Measurements from ENCODE around the gene POP4.

Gene POP4

DNA sequence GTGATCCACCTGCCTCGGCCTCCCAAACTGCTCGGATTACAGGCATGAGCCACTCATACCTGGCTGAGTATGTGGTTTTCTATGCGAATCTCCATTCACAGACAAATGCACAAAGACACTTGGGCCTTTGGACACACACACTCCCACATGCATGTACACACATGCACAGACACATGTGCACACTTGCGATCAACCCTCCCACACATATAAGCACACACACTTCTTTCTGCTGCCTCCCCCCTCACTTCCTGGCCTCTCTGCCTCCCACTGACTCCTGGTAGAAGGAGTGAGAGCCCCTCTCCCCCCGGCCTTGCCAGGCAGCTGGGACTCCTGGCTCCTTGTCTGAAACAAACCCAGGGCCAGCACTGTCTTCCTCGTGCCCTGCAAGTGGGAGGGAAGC, 29.9 kb downstream of the POP4 start:
- no peak for DNase-seq

DNA sequence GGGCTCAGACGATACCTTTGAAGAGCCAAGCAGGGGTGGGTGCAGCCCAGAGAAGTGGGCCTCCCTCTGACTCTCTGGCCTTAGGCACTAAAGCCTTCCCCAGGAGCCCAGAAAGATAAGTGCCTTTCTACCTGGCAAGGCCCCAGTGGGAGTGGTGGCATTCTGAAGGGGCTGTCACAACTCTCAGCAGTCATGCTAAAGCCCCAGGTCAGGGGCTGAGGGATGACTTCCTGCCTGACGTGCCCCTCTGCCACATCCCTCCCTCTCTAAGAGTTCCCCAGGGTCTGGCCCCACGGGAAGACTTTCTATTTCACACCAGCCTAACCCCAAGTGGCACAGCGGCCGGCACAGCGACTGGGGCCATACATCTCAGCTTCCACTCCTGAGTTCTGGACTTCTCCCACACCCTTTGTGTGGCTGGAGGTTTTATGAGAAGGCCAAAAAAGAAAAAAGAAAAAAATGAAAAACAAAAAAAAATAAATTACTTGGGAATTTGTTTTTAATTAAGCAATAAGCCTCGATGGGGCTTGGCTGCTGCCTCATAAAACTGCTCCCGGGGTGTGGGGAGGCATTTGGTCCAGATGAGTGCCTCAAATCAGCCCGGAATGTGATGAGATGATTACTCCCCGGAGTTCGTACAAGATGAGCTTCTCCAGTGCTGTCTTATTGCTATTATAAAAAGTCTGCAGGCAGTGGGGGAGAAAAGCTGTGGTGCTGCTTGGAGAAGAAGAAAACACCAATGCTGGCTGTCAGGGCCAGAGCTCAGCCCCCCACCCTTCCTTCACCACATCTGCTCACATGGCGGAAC, 30.7 kb downstream of the POP4 start:
- no peak for DNase-seq

DNA sequence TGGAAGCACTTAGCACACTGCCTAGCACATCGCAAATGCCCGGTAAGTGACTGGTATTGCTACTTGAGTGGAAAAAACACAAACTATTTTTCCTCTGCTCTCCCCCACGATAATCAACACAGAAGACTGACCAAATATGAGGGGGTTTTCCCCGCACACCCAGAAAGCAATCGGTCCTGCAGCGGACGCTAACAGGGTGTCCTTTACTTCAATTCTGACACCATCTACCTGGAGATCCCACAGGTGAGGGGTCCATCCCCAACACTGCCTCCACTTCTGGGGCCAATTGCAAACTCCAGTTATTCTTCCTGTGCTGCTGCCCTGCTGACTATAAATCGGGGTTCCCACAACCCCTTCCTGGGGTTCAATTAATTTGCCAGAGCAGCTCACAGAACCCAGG, 33.0 kb downstream of the POP4 start:
- DNase-seq = no peak

DNA sequence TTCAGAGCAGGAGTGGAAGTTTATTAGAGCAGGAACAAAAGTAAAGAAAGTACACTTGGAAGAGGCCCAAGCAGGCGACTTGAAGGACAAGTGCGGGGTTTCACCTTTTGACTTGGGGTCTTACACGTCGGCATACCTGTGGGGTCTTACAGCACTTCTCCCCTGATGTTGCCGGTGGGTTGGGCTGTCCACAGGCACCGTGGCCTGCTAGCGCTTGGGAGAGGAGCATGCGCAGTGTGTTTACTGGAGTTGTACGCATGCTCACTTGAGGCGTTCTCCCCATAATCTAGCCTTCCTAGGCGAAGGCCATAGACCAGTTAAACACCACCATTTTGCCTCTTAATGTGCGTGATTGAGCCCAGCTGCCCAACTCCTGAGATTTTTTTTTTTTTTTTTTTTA, 34.1 kb downstream of the POP4 start:
- DNase-seq = no peak

DNA sequence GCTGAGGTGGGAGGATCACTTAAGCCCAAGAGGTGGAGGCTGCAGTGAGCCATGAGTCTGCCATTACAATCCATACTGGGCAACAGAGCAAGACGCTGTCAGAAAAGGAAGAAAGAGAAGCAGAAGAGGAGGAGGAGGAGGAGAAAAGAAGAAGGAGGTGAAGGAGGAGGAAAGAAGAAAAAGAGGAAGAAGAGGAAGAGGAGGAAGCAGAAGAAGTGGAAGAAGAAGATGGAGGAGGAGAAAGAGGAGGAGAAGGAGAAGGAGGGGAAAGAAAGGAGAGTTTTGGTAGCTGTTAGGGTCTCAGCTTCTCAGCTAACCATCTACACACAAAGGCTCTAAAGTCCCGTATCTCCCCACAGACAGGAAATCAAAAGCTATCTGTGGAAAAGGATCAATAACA, 35.5 kb downstream of the POP4 start:
- DNase-seq = no peak

DNA sequence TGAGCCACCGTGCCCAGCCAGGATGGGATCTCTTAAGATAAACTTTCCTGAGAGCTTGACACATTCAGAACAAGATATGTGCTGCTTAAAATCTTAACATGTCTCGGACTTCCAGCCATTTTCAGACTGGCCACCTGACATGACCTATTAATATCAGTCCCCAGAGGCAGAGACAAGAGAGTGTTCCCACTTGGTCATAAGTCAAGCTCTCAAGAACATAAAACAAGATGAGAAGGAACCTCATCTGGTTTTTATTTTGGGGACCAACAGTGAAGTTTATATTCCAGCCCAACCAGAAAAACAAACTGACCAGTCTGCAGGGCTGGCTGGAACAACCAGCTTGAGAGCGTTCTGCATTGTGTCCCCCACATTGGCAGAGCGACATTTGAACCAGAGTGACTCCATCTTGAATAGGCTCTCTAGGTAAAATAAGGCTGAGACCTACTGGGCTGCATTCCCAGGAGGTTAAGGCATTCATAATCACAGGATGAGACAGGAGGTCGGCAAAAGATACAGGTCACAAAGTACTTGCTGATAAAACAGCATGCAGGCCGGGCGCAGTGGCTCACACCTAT, 37.4 kb downstream of the POP4 start:
- no peak for DNase-seq

DNA sequence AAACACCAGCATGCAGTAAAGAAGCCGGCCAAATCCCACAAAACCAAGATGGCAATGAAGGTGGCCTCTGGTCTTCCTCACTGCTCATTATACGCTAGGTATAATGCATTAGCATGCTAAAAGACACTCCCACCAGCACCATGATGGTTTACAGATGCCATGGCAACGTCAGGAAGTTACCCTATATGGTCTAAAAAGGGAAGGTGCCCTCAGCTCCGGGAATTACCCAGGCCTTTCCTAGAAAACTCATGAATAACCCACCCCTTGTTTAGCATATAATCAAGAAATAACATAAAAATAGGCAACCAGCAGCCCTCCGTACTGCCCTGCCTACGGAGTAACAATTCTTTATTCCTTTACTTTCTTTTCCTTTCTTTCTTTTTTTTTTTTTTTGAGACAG, 38.1 kb downstream of the POP4 start:
- DNase-seq = no peak

DNA sequence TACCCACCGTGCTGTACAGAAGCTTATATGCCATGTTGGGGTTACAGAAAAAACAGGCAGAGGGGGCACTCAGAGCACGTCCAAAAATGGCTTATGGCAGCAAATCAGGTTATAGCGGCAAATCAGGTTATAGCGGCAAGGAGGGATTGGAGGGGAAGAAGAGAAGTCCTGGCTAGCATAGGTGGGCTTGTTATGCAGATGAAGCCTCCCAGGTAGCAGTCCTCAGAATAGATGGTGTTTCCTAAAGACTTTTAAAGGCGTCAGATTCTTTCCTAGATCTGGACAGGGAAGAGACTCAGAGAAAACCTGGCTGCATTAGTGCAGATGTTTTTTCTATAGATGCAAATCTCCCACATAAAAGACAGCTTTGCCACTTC, 39.4 kb downstream of the POP4 start:
- DNase-seq = no peak

DNA sequence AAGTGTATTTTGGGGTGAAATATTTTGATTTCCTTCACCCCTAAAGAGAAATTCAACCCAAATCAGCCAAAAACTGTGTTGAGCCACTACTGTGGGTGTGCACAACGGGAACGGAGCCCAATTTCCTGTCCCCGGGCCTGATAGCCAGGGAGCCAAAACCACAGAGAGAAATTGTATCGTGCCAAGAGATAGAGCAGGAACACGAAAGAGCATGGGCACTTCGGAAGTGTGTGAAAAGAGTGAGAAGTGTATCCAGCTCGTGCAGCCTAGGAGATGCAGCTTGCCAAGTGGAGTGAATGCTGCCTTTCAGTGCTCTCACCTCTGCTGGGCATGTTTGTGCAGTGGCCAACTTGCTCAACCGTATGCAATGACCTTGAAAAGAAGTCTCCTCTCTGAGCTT, 39.8 kb downstream of the POP4 start:
- DNase-seq = no peak

DNA sequence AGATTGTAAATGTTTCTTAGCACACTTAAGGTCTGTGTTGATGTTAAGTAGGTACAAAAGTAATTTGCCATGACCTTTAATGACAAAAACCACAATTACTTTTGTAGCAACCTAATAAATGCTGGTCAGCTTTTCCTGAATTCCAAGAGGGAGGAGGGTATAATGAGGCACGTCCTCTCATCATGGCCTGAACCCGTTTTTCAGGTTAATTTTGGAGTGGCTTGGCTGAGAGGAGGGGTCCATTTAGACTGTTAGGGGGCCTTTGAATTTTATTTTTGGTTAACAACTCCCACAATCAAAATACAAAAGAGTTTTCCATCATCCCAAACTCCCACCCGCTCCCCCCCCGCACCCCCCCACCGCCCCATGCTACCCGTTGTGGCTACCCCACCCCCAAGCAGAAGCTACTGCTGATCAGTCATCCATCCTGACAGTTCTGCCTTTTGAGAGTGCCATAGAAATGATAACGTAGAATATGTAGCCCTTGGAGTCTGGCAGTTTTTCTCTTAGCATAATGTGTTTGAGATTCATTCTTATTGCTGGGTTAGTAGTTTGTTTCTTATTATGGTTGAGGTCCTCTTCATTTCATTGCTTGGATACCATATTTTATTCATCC, 44.8 kb downstream of the POP4 start:
- DNase-seq = no peak

DNA sequence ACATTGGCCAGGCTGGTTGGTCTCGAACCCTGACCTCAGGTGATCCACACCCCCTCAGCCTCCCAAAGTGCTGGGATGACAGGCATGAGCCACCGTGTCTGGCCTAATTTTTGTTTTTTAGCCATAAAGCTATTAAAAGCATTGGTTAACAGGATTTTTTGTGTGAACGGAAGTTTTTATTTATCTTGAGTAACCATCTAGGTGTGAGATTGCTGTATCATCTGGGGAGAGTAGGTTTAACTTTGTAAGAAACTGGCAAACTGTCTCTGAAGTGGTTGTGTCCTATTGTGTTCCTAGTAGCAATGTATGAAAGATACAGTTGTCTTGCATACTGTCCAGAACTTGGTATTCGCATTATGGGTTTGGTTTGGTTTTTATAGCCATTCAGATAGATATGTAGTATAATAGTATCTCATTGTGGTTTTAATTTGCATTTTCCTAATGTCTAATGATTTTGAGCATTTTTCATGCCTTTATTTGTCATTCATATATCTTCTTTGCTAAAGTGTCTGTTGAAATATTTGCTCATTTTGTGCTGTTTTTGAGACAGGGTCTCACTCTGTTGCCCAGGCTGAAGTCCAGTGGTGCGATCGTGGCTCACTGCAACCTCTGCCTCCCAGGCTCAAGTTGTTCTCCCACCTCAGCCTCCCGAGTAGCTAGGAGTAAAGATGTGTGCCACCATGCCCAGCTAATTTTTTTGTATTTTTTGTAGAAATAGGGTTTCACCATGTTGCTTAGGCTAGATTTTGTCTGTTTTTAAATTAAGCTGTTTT, 45.7 kb downstream of the POP4 start:
- DNase-seq = no peak

DNA sequence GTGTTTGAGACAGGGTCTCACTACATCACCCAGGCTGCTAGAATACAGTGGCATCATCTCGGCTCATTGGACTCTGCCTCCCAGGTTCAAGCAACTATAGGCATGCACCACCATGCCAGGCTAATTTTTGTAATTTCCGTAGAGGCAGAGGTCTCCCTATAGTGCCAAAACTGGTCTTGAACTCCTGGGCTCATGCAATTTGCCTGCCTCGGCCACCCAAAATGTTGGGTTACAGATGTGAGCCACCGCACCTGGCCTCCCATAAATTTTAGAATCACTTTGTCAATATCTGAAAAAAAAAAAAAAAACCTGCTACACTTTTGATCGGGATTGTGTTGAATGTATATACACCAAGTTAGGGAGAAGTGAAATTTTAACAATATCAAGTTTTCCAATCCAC, 47.3 kb downstream of the POP4 start:
- no peak for DNase-seq

DNA sequence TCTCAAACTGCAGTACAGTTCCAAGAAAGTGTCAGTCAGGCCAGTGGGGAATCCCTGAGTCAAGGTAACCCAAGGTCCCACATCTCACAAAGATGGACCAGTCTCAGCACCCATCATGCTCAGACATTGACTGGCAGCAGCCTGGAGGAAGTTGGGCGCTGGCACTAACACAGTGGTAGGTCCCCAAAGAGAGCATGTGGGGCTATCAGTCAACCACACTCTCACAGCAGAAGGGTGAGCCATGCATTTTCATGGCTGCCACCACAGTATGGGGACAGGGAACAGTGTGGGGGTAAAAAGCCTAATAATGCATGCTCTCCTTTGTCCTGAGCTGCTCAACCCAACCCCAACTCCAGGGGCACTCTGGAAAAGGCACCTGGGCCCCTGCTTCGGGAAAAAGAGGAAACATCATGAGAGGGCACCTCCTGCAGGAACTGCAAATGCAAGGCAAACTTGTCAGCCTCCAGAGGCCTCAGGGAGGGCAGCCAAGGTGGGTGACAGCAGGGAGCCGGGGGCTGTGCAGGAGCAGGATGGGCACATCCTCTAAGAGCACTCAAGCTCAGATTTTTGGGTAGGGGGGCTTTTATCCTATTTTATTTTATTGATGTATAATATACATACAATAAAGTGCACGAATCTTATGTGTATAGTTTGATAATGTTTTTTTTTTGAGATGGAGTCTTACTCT, 49.7 kb downstream of the POP4 start:
- no peak for DNase-seq

DNA sequence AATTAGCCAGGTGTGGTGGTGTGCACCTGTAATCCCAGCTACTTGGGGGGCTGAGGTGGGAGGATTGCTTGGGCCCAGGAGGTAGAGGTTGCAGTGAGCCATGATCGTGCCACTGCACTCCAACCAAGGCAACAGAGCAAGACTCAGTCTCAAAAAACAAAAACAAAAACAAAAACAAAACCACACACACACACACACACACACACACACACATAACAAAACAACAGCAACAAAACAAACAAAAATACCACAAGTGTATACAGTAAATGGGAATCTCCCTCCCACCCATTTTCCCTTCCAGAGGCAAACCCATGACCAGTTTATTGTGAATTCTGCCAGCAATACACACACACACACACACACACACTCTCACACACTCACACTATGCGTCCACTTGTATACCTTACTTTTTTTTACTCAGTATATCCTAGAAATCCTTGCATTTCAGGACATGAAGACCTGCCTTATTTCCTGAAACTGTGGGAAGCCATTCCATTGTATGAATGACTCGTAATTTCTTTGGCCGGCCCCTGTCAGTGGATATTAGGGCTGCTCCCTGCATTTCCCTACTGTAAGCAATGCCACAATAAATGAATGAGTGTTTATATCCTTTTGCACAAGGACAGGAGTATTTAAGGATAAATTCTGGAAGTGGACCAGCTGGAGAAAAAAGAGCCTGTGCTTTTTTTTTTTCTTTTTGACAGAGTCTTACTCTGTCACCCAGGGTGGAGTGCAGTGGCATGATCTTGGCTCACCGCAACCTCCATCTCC, 52.3 kb downstream of the POP4 start:
- no peak for DNase-seq

DNA sequence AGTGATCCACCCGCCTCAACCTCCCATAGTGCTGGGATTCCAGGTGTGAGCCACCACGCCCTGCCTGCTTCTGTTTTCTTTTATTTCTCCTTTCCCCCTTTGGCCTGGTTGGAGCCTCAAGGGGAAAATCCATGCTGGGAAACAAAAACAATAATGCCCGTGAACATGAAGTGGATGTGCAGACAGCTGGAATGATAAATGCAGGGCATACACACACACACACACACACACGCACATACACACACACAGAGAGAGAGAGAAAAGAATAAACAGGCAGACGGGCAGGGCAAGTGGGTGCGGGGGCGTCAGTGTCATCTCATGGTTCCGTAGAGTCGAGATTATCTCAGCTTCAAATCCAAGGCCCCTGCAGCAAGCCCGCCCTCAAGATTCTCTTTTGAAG, 54.8 kb downstream of the POP4 start:
- no peak for DNase-seq

DNA sequence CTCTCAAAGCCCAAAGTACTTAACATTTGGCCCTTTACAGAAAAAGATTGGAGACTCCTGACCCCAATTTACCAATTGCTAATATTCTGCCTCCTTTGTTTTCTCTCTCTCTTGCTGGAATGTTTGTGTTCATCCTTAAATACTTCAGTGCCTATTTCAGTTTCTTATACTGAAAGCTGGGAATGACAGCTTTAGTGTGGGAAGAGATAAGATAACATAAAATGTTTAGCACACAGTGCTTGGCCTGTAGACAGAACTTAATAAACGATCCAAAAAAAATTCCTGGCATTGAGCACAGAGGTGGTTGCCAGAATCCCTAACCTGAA, 56.2 kb downstream of the POP4 start:
- no peak for DNase-seq

DNA sequence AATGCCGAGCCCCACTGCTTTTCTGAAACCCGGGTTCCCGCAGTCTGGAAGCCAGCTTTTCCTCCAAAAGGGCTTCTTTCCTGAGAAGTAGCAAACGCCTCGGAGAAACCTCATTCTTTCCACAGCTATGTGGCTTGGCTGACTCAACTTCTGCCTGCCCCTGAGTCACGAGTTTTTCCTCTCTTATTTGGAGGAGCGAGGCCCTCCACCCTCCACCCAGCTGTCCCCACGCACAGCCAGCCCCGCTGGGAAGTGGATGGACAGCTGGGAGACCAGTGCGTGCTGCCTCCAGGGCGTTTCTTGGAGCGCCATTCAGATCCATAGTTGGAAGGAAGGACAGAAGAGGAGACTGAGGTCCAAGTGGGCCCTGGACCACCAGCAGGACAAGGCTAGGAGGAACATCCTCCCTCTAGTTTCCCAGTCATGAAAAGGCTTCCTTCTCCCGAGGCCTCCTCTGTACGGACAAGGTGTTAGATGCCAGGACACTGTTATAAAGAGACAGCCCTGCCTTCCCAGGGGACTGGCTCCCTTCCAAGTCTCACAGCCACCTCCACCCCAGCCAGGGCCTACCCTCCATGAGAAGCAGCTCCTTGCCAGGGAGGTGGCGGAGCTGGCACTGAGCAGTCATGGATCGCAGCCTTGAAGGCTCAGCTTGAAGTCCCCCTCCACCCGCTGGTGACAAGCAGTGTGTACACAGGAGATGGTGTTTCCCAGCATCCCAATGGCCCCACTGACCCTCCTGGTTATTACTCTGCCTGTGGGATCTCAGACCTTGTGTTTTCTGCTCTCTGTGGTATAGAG, 56.7 kb downstream of the POP4 start:
- DNase-seq = no peak

DNA sequence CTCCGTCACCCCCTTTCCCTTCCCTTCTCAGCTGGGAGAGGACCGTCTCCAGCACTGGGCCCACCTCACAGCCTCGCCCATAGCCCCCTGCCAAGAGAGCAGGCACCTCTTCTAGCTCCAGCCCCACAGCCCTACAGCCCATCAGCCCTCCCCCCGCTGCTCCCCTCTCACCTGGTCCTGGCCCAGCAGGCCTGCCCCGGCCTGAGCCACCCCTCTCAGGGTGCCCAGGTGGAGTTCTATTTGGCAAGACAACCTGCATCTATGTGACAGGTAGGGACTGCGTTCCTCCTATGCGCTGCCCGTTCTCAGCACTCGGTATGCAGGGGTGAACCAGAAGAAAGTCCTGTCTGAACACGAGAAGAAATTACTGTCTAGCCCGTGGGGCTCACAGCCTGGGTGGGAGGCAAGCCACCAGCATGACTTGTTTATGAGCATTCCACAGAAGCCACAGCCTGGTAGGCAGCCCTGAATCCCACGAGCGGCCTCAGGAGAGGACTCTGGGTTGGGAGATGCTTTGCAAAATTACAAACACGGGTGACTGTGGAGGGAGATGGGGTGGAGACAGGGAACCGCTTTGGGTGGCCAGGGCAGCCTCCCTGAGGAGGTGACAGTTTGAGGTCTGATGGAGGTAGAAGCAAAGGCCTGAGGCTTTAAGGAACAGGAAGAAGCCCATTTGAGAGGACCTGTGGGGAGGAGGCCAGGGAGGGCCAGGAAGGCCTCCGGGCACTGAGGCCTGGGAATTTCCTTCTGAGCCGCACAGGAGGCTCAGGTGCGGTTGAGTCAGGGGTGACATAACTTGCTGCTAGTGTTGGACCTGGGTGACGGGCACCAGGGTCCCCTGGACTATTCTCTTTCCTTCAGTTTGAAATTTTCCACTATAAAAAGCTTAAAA, 58.0 kb downstream of the POP4 start:
- DNase-seq = no peak

DNA sequence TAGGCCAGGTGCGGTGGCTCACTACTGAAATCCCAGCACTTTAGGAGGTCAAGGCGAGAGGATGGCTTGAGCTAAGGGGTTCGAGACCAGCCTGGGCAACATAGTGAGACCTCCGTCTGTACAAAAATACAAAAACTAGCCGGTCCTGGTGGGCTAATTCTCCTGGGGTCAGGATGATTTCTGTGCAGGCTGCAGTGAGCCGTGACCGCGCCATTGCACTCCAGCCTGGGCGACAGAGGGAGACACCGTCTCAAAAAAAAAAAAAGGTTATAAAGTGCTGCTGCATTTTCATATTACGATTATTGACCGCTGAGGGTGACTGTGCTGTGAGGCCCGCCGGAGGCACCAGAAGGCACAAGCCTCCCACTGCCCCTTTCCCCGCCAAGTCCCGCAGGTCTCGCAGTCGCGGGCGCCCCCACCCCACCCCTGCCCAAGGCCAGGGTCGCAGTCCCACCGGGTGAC, 58.7 kb downstream of the POP4 start:
- DNase-seq = no peak

DNA sequence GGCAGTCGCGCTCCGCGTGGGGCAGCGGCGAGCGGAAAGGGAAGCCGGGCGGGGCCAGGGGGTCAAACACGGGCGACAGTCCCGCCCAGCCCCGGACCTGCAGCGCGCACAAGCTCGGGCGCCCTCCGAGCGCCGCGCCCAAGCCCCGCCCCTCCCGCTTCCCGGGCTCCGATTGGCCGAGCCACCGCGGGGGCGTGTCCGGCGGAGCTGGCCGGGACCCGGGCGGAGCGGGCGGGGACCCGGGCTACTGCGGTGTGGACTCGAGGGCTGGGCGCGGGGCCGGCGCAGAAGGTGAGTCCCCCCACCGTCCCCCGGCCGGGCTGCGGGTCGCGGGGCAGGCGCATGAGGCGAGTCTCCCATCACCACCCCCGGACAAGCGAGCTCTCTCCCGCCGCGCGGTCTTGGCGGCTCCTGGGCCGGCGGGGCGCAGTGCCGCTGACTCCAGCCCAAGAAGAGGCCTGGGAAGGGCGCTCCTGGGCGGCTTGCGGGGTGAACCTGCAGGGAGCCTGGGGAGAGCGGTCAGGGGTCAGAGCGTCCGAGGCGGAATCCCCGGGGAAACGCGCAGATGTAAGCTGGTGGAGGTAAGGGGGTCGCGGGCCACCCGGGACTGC, 59.2 kb downstream of the POP4 start, which contains the start of gene PLEKHF1:
TSS of gene PLEKHF1 (plus strand) at position 247 of the 611 bp plus-strand sequence. CDS start 8,379 bp downstream, outside the sequence.
- no peak for DNase-seq
